Hematopoietic multipotent progenitor cell treated with erythropoietin and hydrocortisone succinate and interleukin-3 and kit ligand, for 8 days (in vitro differentiated cells): ENCODE results near the gene SLC17A1.

Source experiments
- DNase-seq: peaks from one replicate; pipeline ENCODE4 v3.0.0-alpha.2; 2015

The SLC17A1 gene, protein sequence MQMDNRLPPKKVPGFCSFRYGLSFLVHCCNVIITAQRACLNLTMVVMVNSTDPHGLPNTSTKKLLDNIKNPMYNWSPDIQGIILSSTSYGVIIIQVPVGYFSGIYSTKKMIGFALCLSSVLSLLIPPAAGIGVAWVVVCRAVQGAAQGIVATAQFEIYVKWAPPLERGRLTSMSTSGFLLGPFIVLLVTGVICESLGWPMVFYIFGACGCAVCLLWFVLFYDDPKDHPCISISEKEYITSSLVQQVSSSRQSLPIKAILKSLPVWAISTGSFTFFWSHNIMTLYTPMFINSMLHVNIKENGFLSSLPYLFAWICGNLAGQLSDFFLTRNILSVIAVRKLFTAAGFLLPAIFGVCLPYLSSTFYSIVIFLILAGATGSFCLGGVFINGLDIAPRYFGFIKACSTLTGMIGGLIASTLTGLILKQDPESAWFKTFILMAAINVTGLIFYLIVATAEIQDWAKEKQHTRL

DNA sequence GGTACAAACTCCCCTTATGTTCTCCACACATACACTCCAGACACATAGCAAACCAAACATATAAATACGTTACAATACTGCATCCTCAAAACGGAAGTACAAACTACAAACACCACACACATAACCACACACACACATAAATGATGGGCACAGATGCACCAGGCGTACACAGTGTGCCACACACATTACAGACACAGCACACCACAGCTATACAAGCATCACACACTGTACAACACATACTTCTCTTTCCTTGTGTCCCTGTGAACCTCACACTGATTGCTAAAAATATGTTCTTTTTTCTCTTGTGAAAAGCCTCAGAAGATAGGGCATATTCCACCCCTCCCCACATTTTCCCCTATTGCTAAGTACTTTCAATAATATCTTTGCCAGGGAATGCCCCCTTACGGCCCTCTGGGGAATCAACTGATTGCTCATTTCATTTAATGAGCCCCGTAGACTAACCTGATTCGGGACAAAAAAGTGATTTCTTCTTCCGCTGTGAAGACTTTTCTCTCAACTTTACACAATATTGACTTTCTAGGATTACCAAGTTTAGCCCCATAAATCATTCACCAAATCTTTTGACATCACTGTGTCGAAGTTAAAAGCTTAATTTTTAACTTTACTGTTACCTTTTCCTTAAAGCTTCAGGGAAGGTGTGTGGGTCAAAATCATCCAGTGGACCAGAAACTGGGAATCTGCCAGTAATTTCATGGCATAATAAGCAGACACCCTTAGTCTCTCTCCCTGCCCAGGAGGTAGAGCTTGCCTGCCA is at the start of gene SLC17A1:
Gene SLC17A1, minus strand, starts transcription at position 521 of the 775 bp plus-strand sequence. CDS start 1,495 bp downstream, outside the sequence.
- DNase-seq = no peak

DNA sequence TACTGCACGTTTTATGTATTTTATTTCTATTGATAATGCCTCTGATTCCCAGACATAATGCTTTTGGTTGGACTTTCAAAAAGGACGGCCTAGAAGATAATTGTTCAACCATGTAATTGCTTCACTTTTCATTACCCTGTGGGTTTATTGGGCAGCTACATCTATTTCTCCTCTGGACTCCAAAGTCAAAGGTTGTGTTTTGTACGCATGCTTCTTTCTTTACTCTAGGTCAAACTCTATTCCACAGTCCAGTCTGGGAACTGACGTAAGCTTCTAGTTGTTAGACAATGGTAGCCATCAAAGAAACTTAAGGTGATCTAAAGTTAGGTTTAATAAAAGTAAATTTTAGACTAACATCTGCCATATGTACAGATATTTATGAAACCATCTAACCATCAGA is 48.7 kb upstream of the SLC17A1 start:
- DNase-seq = no peak

DNA sequence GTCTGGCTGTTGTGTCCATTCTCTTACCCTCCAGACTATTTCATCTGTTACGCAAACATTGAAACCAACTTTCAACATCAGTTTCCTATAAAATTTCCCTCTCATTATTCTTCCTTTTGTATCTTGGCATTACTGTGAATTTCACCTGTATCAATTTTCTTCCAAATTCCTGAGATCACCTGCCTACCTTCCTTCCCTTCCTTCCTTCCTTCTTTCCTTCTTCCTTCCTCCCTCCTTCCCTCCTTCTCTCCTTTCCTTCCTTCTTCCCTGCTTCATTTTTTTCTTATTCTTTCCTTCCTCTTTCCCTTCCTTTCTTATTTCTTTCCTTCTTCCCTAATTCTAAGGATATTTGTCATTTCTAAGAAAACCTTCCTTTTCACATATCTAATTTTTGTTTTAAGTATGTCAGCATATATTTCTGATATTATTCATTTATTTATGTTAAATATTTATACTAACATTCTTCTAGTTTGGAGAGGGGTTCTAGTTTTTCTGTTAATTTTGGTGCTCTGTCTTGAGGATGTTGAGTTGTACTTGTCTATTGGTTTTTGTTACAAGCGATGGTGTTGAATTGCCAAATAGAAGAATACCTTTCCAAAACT is 47.0 kb upstream of the SLC17A1 start:
- DNase-seq = no peak

DNA sequence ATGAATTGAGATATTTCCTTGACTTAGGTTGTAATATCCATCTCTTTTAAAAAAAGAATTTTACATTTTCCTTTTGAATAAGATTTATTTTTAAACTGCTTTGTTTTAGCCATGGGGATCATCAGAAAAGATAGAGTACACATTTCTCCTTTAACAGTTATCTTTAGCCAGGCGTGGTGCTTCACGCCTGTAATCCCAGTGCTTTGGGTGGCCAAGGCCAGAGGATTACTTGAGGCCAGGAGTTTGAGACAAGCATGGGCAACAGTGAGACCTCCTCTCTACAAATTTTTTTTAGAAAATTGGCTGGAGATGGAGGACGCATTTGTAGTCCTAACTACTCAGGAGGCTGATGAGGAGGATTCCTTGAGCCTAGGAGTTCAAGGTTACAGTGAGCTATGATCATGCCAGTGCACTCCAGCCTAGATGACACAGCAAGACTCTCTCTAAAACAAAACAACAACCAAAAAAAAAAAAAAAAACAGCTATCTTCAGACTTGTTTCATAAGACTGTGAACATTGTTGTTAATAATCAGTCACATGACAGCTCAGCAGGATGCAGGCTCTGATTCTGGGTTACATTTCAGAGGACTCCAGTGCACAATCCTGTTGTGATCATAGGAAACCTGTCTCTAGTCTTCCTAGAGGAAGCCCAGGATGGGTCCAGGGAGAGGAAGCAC is 44.2 kb upstream of the SLC17A1 start:
- no peak for DNase-seq

DNA sequence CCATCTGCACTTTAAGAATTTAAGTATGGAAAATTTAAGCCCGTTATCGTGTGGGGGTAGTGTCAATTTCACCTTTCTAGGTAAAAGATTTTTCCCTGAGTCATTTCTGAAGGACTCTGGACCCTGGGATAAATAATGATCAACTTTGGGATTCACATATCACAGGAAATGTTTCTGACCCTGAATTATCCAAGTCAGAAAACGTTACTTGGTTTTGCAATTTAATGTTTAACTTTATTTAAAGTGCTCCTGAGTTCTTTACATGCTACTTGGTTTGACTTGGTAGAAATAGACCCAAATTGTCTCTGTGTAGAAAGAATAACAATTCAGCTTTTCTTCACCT is 43.7 kb upstream of the SLC17A1 start:
- DNase-seq = no peak

DNA sequence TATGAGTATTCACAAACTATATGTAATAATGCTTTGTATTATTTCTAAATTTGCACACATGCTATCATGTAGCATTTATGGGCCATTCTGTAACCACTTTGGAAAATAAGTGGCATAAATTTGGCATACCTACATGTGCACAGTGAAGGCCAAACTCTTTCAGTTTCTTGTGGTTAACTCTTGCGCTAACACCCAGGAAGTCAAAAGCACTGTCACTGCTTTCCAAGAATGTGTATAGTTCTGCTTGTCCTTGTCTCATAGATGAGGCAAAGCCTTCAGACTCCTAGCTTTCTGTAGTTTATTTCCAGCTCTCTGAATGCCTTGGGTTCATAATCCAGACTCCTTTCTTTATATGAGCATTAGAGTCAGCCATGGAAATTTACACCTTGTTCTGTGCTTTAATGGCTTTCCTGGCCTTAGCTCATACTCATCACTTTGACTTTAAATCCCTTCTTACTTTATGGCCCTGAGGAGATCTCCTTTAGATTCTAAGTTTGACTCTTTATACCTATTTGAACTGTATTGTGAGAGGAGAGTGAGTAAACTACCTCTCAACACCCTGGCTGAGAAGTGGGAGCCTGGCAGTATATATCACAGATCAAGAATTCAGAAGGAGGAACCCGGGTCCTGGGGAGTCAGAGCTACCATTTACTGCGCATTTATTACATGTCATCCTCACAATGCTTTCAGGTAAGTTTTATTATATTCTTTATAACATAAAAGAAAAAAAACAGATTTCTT is 43.1 kb upstream of the SLC17A1 start:
- peak; percentile 6 for DNase-seq

DNA sequence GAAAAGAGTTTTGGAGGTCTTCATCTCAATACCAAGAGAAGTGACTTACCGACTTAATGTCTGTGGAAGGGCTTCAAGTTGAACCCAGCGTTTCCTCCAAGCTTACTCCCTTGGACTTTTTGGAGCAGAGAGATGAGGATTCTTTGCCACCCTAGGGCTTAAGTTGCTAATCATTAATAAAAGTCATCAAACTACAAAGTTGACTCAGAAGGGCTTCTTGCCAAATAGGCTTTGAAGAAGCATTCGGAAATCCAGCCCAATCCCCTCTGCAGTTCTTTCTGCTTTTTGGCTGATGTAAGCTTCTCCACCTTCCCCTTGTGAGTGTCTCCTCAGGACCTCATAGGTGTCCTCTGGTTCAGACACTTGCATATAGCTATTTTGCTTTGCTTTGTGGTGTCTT is 42.3 kb upstream of the SLC17A1 start, which contains the start of gene SLC17A3:
Gene SLC17A3, minus strand, starts transcription at position 126 of the 400 bp plus-strand sequence. CDS start 5,856 bp downstream, outside the sequence.
- DNase-seq = no peak

DNA sequence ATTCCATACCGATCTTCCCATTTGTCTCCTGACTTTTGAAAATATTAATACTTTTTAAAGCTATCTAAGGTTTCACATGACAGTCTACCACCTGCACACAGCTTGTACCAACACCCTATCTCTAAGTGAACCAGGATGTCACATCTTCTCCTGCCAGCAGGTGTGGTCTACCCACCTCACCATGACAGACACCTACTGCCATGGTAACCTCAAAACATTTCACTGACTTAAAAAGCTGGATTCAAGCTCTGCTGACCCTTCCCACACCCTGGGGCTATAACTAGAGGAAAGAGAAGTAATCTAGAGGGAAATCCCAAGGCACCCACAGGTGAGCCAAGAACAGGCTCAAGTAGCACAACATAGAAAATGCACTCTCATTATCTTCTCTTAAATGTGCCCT is 41.0 kb upstream of the SLC17A1 start:
- no peak for DNase-seq

DNA sequence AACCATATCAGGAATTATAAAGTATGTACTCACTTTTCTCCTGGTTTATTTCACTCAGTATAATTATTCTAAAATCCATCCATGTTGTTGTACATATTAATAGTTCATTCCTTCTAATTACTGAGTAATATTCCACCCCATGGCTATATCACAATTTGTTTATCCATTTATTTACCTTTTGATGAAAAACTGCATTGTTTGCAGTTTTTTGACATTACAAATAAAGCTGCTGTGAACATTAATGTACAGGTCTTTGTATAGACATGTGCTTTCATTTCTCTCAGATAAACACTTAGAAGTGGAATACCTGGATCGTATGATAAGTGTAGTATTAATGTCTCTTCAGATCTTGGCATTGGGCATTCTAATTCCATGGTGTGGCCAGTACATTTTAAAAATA is 38.0 kb upstream of the SLC17A1 start:
- no peak for DNase-seq

DNA sequence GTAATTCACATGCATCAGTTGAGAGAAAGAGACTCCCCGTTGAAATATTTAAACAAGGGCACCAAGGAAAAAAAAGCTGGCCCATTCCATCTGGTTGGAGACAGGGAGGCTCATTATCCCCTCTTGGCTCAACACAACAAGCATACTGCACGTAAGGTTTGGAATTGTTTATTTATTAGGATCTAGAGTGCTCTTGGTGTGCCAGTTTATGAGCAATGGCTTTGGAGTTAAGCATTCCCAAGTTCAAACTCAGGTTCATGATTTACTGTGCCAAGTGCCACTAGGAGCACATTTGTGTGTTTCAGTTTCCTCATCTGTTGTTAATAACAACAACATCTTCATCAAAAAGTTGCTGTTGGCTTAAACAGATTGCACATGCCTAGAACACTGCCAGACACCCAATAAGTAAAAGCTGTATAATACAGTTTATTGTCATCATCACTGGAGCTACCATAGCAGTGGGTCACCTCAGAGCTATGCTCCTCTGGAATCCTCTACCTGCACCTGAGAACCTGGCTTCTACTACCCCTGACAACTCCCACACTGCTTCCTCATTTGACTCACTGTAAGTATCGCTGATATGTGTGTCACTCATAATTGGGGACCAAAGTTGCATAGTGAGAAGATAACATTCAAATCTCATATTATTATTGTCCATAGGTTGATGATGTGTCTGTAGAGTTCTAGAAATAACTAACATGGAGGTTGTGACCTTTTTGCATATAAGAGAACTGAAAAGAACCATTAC is 36.8 kb upstream of the SLC17A1 start:
- no peak for DNase-seq

DNA sequence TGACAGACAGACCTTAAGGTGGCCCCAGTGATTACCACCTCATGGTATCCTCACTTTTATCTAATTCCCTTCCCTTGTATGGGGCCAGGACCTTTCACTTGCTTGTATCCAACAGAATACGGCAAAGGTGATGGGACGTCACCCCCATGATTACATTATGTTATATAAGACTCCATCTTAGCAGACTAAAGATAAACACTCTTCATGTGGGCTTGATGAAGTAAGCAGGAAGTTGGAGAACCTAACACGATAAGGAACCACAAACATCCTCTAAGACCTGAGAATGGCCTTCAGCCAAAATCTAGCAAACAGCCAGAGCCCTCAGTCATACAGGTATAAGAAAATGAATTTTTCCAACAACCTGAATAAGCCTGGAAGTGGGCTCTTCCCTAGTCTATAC is 34.2 kb upstream of the SLC17A1 start:
- peak; percentile 72 for DNase-seq

DNA sequence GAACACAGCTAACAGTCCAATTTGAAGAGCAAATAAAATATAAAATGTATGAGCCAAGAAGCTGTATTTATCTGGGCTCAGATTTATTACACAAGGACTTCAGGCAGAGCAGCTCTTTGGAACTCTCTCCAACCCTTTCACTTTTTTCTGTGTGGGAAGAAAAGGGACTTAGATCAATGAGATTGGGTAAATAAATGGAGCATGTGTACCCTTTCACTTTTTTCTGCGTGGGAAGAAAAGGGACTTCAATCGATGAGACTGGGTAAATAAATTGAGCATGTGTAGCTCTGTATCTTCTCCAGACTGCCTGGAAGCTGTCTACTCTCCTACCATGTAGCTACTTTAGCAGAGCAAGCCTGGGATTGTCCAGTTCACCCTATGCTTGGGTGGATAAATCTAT is 31.5 kb upstream of the SLC17A1 start:
- DNase-seq = no peak

DNA sequence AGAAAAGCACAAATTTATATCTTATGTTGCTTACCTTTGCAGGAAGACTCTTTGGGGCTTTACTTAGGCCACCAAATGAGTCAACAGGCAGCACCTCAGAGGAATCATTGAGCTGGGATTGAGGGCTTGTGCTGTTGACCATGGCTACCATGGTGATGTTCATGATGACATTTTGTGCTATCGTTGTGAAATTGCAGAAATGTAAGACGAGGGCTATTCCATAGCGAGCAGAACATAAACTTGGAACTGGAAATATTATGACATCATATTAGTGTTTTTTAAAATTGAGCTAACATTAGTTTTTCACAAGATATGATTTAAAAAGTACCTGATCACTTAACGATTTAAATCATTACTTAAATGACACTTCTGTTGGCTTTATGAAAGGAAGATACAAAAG is 30.3 kb upstream of the SLC17A1 start:
- no peak for DNase-seq

DNA sequence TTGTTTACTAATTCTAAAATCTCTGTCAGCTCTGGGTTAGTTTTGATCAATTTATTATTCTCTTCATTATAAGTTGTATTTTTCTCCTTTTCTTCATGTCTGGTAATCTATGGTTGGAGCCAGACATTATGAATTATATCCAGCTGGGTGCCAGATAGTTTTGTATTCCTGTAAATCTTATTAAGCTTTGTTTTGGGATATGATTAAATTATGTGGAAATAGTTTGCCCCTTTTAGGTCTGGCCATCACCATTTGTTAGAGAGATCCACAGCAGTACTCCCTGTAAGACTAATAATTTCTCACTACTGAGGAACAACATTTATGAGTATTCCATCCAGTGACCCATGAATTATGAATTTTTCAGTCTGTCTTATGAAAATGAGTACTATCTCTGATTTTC is 20.9 kb upstream of the SLC17A1 start:
- DNase-seq = no peak

DNA sequence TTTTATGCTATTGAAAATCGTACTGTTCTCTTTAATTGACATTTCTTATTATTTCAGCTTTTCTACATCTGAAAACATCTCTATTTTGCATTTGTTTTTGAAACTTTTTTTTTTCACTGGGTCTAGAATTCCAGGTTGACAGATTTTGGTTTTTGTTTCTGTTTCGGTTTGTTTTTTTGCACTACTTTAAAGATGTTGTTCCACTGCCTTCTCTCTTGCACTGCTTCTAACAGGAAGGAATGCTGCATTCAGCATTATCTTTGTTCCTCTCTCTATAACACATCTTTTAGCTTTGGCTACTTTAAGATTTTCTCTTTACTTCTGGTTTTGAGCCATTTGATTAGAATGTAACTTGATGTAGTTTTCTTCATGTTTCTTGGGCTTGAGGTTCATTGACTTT is 20.1 kb upstream of the SLC17A1 start:
- no peak for DNase-seq

DNA sequence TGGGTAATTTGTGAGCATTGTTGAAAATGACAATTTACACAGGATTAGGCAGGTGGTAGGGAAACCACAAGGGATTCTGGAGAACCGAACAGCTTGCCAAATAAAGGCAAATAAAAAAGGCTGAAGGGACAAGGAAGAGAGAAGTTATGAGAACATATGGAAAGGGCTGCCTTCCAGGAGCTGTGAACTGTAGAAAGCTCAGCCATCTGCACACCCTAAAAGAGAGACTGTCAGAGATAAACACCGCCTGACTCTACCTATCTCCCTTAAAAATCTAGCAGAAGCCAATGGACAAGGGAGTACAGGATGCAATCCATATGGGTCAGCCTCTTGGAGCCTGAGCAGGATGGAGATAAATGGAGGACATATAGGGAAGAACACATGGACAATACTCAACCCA is 12.7 kb upstream of the SLC17A1 start:
- no peak for DNase-seq

DNA sequence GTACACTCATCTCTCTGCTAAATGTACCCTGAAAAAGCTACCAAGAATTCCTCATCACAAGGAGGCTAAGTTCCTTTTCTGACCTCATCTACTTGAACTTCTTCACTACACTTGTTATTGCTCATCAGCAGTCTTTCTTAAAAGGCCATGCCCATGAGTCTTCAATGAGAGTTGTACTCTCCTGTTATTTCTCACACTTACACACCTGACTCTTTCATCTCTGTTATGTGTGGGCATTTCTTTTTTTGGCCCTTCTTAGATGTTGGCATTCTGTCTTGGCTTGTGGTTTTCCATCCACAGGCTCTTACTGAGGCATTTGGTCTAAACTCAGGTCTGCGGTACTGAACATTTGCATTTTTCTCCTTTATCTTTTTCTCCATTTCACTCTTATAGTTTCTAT is 10.7 kb upstream of the SLC17A1 start:
- DNase-seq = no peak

DNA sequence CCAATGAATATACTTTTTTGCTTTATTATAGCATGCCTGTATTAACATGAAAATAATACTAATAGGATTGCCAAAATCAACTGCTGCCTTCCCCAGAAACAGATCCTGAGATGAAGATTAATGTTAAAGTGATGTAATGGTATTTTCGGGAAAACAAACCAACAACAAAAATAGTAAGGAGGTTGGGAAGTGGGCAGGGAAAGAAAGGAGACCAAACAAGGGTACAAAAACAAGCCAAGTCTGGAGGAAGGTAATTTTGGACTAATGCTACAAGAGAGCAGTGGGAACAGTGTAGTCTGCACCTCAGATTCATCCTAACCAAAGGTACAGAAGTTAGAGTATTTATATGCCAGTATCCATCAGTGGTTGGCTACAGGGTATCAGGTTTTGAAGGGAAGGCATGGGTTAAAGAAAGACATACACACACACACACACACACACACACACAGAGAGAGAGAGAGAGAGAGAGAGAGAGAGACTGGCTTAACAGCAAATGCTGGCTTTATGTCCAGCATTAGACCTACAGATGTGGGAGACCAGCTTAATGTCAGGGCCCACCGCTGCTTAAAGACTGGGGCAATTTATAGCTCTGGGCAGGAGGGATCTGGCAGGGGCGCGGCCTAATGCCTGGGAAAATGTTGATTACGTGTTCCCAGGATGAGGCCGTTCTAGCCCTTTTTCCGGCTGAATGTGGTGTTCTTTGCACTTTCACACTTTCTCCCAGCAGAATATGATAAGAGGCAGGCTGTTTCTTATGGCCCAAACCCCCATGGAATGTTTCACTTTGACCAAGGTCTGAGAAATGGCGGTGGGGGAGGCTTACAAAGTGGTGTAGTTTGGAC is 3.8 kb upstream of the SLC17A1 start:
- DNase-seq = no peak

DNA sequence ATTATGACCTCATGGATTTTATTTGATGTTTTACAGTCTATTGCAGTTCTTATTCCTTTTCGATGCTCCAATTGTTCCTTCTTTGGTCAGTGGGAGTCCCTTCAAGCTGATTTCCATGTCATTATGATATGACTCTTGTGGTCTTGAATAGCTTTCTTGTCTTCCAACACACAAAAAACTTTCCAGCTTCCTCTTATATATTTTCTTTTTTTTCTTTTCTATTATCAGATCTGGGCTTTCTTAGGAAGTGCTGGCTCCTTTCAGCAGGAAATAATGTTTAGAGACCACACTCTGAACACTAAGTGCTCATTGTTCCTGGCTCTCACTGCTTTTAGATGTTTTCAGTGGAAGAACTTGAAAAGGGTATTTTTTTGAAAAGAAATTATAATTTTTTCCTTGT is 3.1 kb upstream of the SLC17A1 start:
- DNase-seq = no peak

DNA sequence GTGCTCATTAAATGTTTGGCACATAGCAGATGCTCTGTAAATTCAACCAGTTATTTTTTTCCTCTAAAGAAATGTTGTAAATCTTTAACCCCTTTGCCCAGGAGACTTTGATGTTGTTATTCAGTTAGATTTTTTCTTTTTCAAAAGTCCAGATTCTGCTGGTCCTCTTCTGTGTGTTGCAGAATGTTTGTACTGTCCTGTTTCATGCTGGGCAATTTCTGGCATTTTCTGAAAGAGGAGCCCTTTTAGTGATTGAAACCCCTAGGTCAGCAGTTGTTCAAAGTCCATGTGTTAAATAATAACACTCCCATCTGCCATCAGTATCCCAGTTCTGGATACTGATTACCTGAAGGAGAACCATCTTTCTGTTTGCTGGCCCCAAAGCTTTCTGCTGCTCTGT is 1.3 kb upstream of the SLC17A1 start:
- no peak for DNase-seq

DNA sequence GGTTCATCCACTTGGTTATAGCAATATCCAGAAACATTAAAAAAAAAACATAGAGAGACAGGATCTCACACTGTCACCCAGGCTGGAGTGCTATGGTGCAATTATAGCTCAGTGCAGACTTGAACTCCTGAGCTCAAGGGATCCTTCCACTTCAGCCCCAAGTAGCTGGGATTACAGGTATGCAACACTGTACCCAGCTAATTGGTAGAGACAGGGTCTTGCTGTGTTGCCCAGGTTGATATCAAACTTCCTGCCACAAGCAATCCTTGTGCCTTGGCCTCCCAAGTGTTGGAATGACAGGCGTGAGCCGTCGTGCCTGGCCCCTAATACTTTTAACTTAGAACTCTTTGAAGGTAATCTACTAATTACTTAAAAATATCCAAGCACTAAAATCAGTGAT is 818 bp upstream of the SLC17A1 start:
- no peak for DNase-seq
